Astrocyte (in vitro differentiated cells and primary cell): Measurements from ENCODE around the gene CDK9. TPM values are rescaled to one million over a fixed set of nuclear protein-coding genes. Genes with fewer than 3 reads are reported as not detected.

ENCODE experiments used
- DNase-seq: peaks from one replicate; pipeline ENCODE4 v3.0.0-alpha.2; 2010; ENCODE audit warnings: low read depth
- FAIRE-seq: peaks from 2 replicates; lab custom pipeline; 2011; peaks lifted over from hg19 to GRCh38; lab: Jason Lieb, UNC
- H2AFZ ChIP-seq: 2 replicates; pipeline ENCODE4 v1.6.0; 2012; ENCODE audit warnings: low read depth, low read length, inconsistent platforms
- H3K27ac ChIP-seq: 2 replicates; pipeline ENCODE4 v1.5.1; 2011; ENCODE audit warnings: low read depth, low read length, inconsistent platforms
- H3K27me3 ChIP-seq: 2 replicates; pipeline ENCODE4 v1.6.0; 2011; ENCODE audit warnings: low read length, inconsistent platforms; ENCODE audit not compliant: insufficient read depth
- H3K36me3 ChIP-seq: 2 replicates; pipeline ENCODE4 v1.5.1; 2011; ENCODE audit warnings: low read length, inconsistent platforms; ENCODE audit not compliant: insufficient read depth
- H3K4me1 ChIP-seq: 2 replicates; pipeline ENCODE4 v1.5.1; 2011; ENCODE audit warnings: low read length, inconsistent platforms; ENCODE audit not compliant: insufficient read depth
- H3K4me2 ChIP-seq: 2 replicates; pipeline ENCODE4 v1.6.0; 2012; ENCODE audit warnings: low read length, inconsistent platforms
- H3K4me3 ChIP-seq: 2 replicates; pipeline ENCODE4 v1.5.1; 2011; ENCODE audit warnings: low read depth, mild to moderate bottlenecking, low read length, inconsistent platforms; ENCODE audit not compliant: insufficient read depth
- H3K79me2 ChIP-seq: 2 replicates; pipeline ENCODE4 v1.6.0; 2012; ENCODE audit warnings: mild to moderate bottlenecking, low read length, inconsistent platforms; ENCODE audit not compliant: insufficient read depth
- H3K9ac ChIP-seq: 2 replicates; pipeline ENCODE4 v1.6.0; 2012; ENCODE audit warnings: mild to moderate bottlenecking, low read length, inconsistent platforms
- H3K9me3 ChIP-seq: 2 replicates; pipeline ENCODE4 v1.5.1; 2012; ENCODE audit warnings: low read depth, mild to moderate bottlenecking, low read length, inconsistent platforms; ENCODE audit not compliant: insufficient read depth
- H4K20me1 ChIP-seq: 2 replicates; pipeline ENCODE4 v1.6.0; 2012; ENCODE audit warnings: low read length, inconsistent platforms; ENCODE audit not compliant: insufficient read depth
- H3K27ac Mint-ChIP-seq: one replicate; pipeline ENCODE4 v1.8.0; 2021; ENCODE audit warnings: mild to moderate bottlenecking, mixed read lengths; ENCODE audit not compliant: unreplicated experiment
- H3K27me3 Mint-ChIP-seq: one replicate; pipeline ENCODE4 v1.8.0; 2021; ENCODE audit warnings: low read depth, mixed read lengths; ENCODE audit not compliant: unreplicated experiment
- H3K36me3 Mint-ChIP-seq: one replicate; pipeline ENCODE4 v1.8.0; 2021; ENCODE audit warnings: low read depth, mixed read lengths; ENCODE audit not compliant: unreplicated experiment
- H3K4me1 Mint-ChIP-seq: one replicate; pipeline ENCODE4 v1.8.0; 2021; ENCODE audit warnings: low read depth, mixed read lengths; ENCODE audit not compliant: unreplicated experiment
- H3K4me3 Mint-ChIP-seq: one replicate; pipeline ENCODE4 v1.8.0; 2021; ENCODE audit warnings: mild to moderate bottlenecking, moderate library complexity, mixed read lengths; ENCODE audit not compliant: unreplicated experiment
- H3K9me3 Mint-ChIP-seq: one replicate; pipeline ENCODE4 v1.8.0; 2021; ENCODE audit warnings: mild to moderate bottlenecking, mixed read lengths; ENCODE audit not compliant: unreplicated experiment
- CTCF ChIP-seq: IDR thresholded peaks from 2 replicates; pipeline ENCODE4 v1.5.1; 2011; ENCODE audit warnings: low read depth, mild to moderate bottlenecking, inconsistent platforms, low read length, moderate library complexity; ENCODE audit not compliant: insufficient read depth
- EZH2 ChIP-seq: IDR thresholded peaks from 2 replicates; pipeline ENCODE4 v1.6.1; 2012; ENCODE audit warnings: mild to moderate bottlenecking, low read length, inconsistent platforms; ENCODE audit not compliant: insufficient read depth
- total RNA-seq: library from RNA; stranded (reverse); gene quantifications from 2 replicates; pipeline ENCODE4 v1.2.1, GENCODE V29; 2021

The CDK9 gene
- total RNA-seq, 1 donor from 2014 or later: 71.7 TPM

- no peaks in the 10 kb centered on the region for H3K36me3 ChIP-seq
- Mint-ChIP-seq H3K27me3 (peaks cover 6% of the 10 kb centered on the region), H3K9me3 (no peaks in the 10 kb centered on the region), H3K4me1 (peaks cover 5% of the 10 kb centered on the region), H3K27ac (no peak overlapping the region), H3K4me3 (no peak overlapping the region), H3K36me3 (no peaks in the 10 kb centered on the region)
- H3K9ac ChIP-seq: no peak overlapping the region
- H3K27me3 ChIP-seq: no peaks in the 10 kb centered on the region
- H2AFZ ChIP-seq: no peak overlapping the region
- FAIRE-seq (no peak), DNase-seq (no peak)
- H3K4me2 ChIP-seq: no peak overlapping the region
- H4K20me1 ChIP-seq: no peaks in the 10 kb centered on the region
- no peaks in the 10 kb centered on the region for H3K79me2 ChIP-seq
- H3K4me1 ChIP-seq: peaks cover 10% of the 10 kb centered on the region
- H3K9me3 ChIP-seq: no peaks in the 10 kb centered on the region
- H3K27ac ChIP-seq: no peak overlapping the region
- no peak overlapping the region for H3K4me3 ChIP-seq
- no peak for TF ChIP-seq EZH2
- no peak for TF ChIP-seq CTCF
Observed at GRCh38 chr9:127773981-127774380, 11.9 kb upstream of the CDK9 start.

GRCh38 chr9:127776195-127776923 is 9.5 kb upstream of the CDK9 start:
- Mint-ChIP-seq H3K9me3 (no peaks in the 10 kb centered on the region), H3K27ac (no peak overlapping the region), H3K27me3 (peaks cover 6% of the 10 kb centered on the region), H3K4me3 (no peak overlapping the region), H3K4me1 (no peaks in the 10 kb centered on the region), H3K36me3 (no peaks in the 10 kb centered on the region)
- Histone ChIP-seq H3K79me2 (no peaks in the 10 kb centered on the region), H3K9me3 (no peaks in the 10 kb centered on the region), H3K4me1 (no peaks in the 10 kb centered on the region), H3K4me2 (no peak overlapping the region), H3K27me3 (no peaks in the 10 kb centered on the region), H4K20me1 (no peaks in the 10 kb centered on the region), H3K36me3 (no peaks in the 10 kb centered on the region), H3K4me3 (no peak overlapping the region), H3K27ac (no peak overlapping the region), H3K9ac (no peak overlapping the region), H2AFZ (no peak overlapping the region)
- no peak for TF ChIP-seq EZH2
- TF ChIP-seq CTCF: no peak
- DNase-seq (no peak), FAIRE-seq (no peak)

- Histone ChIP-seq H3K4me2 (no peak overlapping the region), H3K27ac (no peak overlapping the region), H3K79me2 (no peaks in the 10 kb centered on the region), H2AFZ (no peak overlapping the region), H3K9ac (no peak overlapping the region), H3K4me3 (no peak overlapping the region), H3K27me3 (no peaks in the 10 kb centered on the region), H3K4me1 (no peaks in the 10 kb centered on the region), H3K36me3 (no peaks in the 10 kb centered on the region), H3K9me3 (no peaks in the 10 kb centered on the region), H4K20me1 (no peaks in the 10 kb centered on the region)
- no peak overlapping the region for H3K4me3 Mint-ChIP-seq
- FAIRE-seq (no peak), DNase-seq (no peak)
- no peaks in the 10 kb centered on the region for H3K4me1 Mint-ChIP-seq
- H3K36me3 Mint-ChIP-seq: no peaks in the 10 kb centered on the region
- H3K9me3 Mint-ChIP-seq: no peaks in the 10 kb centered on the region
- no peak overlapping the region for H3K27ac Mint-ChIP-seq
- peaks cover 6% of the 10 kb centered on the region for H3K27me3 Mint-ChIP-seq
- TF ChIP-seq EZH2 (no peak), CTCF (no peak)
Observed at GRCh38 chr9:127776924-127777289, 8.9 kb upstream of the CDK9 start.
